GM18907 (cell line): ENCODE results near the gene COL9A3.

ENCODE experiments used
- ATAC-seq: cut with Tn5 transposase; IDR thresholded peaks from one replicate; pipeline ENCODE4 v1.9.1; 2021; ENCODE audit warnings: mild to moderate bottlenecking, moderate library complexity; ENCODE audit not compliant: unreplicated experiment

Gene COL9A3

DNA sequence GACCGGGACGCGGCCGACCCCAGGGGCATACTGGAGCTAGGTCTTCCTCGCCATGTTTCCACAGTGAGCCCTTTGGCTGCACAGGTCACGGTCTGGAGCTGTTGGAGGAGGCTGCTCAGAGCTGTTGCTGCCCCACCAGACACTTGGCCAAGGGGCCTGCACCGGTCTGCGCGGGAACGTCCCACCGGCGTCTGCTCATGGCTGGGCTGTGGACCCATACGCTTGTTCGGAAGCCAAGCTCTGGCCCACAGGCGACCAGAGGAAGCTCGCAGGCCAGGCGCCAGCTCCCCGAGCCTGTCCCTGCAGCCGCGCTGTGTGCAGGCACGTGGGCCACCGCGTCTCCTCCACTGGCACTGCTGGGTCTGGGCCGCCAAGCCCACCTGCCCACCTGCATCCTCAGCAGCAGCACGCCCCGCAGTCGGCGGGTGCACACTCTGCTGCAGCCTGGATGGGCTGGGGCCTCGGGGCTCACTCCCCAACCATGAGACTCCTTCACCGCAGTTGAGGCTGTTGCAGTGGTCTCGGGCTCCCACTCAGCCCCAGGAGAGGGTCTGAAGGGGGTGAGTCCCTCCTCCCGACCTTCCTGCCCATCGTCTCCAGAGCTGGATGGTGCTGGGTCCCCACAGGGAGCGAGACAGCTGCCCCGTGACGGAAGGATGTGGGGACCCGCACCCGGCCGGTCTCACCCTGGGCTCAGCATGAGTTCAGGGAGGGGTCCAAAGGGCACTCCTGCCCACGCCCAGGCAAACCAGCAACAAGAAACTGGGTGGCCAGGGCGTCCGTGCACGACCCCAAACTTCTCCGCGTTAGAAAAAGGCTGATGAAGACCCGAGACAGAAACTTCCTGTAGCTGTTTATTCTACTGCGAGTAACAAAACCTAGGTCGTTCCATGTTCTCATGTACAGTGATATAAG lies 60.3 kb downstream of the COL9A3 start:
- no peak for ATAC-seq

GRCh38 chr20:62878244-62879038 lies 61.6 kb downstream of the COL9A3 start:
- no peak for ATAC-seq

GRCh38 chr20:62879275-62880146 lies 62.7 kb downstream of the COL9A3 start:
- ATAC-seq, result no peak

- no peak for ATAC-seq
These were observed 63.5 kb downstream of the COL9A3 start for GRCh38 chr20:62880147-62880934.

GRCh38 chr20:62880935-62881661 lies 64.2 kb downstream of the COL9A3 start:
- ATAC-seq, result no peak

DNA sequence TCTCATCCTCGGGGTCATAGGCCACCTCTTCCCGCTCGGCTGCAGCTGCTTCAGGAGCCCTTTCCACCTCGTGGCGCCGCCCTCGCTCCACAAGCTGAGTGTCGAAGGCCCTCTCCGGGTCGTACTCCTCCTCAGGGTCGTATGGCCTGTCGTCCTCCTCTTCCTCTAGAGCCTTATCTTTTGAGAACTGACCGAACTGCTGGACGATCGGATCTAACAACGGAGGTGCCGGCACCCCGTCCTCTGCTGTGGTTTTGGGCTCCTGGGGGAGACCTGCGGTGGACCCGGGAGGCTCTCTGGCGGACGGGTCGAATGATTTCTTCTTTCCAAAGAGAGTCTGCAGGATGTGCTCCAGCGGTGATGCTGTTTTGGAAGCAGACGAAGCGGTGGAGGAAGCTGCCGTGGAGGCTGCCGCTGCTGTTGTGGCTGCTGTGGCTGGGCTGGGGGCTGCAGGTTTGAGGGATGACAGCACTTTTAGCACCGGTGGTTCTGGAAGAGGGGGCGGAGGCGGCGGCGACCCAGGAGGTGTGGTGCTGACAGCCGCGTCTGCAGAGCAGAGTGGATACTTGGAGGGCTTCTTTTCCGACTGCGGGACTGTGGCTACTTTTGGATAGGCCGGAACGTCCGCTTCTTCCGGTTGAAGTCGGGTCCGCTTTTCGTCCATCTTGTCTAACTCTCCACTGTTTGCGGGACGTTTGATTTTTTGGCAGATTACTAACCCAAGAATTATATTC lies 65.0 kb downstream of the COL9A3 start:
- ATAC-seq, result no peak

DNA sequence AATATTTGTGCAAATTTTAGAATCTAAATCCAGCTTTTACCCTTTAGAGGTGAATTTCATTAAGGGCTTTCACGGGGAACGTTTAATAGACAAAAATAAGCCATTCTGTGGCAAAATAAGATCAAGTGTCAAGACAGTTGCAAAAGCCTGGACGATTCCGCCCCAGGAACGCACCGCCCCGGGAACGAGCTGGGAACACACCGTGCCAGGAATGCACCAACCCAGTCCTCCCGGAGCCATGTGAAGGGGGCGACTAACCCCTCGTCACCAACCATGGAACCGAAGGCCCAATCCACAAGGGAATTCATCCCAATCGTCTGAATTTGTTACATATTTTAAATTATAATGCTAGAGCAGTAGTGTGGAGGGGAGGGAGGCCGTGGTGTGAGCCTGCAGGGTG lies 65.6 kb downstream of the COL9A3 start:
- ATAC-seq, result no peak

DNA sequence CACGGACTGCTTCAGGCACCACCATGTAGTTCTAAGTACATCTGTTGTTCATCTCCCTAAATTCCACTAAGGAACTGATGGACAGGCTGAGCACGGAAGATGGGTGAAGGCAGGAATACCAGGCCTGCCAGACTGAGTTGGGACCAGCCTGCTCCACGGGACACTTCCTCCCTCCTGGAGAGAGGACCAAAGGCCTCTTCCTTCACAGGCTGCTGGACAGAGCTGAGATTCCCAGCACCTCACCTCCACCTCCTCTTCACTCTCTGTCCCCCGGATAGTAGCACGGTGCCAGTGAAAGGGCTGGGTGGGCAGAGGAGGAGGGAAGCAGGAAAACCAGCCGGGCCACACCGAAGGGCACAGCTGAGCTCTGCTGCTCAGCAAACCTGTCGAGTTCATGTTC lies 67.7 kb downstream of the COL9A3 start:
- no peak for ATAC-seq

- no peak for ATAC-seq
These were observed 68.4 kb downstream of the COL9A3 start for GRCh38 chr20:62885046-62885895.

- ATAC-seq, result no peak
These were observed 69.3 kb downstream of the COL9A3 start for GRCh38 chr20:62885896-62886708.

DNA sequence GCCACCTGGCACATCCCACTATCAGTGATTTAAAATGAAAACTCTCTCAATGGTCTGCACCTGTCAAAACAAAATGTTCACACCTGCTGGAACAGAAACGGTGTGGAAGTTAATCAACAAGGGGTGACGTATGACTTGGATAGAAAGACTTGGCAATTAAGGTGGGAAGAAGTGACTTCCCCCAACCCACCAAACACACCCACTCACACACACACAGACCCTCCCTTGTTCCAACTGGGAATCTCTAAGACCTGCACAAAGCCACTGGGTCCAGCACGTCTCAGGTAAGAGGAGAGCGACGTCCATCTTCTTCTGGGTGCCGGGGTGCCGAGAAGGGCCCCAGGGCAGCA lies 69.8 kb downstream of the COL9A3 start:
- ATAC-seq, result no peak

- ATAC-seq, result no peak
These were observed 70.5 kb downstream of the COL9A3 start for GRCh38 chr20:62887152-62887859.

GRCh38 chr20:62887860-62888239 lies 71.0 kb downstream of the COL9A3 start:
- no peak for ATAC-seq

GRCh38 chr20:62888406-62888805 lies 71.6 kb downstream of the COL9A3 start:
- no peak for ATAC-seq

GRCh38 chr20:62888910-62889309 lies 72.1 kb downstream of the COL9A3 start:
- no peak for ATAC-seq

- no peak for ATAC-seq
These were observed 72.6 kb downstream of the COL9A3 start for GRCh38 chr20:62889411-62889810.

DNA sequence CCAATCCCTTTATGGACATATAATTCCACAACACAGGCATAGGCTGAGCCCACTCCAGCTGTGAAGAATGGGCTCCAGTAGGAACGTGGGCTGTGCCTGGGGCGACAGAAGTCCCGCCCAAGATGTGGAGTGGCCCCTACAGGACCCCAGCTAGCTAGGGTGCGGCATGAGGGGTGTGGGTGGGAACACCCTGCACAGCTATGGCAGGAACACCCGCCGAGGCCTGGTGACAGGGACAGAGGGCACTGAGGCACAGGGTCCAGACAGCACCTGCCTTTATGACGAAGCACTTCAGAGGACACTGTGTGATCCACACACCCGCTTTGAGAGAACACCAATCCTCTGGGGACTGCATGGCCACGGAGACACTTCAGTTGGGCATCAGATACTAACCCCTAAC lies 73.0 kb downstream of the COL9A3 start:
- no peak for ATAC-seq
